ENCODE measurements around the gene MOG.

The MOG gene

GRCh38 chr6:29678114-29678513 is 21.2 kb downstream of the MOG start:
- no peak for DNase-seq

GRCh38 chr6:29679962-29680361 is 23.1 kb downstream of the MOG start:
- no peak for DNase-seq

GRCh38 chr6:29680416-29680815 is 23.5 kb downstream of the MOG start:
- DNase-seq: no peak

- no peak for DNase-seq
These were observed 24.0 kb downstream of the MOG start, which contains the start of gene ZFP57 for GRCh38 chr6:29680904-29681303. ZFP57 (minus strand) TSS chr6:29681152; CDS start chr6:29677003, 4,149 bp downstream.

DNA sequence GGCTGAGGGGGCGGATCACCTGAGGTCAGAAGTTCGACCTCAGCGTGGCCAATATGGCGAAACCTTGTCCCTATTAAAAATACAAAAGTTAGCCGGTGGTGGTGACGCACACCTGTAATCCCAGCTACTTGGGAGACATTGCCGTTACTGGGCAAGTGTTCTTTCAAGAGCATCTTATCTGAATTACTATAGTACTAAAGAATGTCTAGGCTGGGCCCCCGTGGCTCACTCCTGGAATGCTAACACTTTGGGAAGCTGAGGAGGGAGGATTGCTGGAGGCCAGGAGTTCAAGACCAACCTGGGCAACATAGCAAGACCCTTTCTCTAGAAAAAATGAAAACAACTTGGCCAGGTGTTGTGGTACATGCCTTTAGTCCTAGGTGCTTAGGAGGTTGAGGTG is 24.9 kb downstream of the MOG start:
- no peak for DNase-seq

GRCh38 chr6:29685718-29686326 is 28.9 kb downstream of the MOG start:
- DNase-seq: no peak

DNA sequence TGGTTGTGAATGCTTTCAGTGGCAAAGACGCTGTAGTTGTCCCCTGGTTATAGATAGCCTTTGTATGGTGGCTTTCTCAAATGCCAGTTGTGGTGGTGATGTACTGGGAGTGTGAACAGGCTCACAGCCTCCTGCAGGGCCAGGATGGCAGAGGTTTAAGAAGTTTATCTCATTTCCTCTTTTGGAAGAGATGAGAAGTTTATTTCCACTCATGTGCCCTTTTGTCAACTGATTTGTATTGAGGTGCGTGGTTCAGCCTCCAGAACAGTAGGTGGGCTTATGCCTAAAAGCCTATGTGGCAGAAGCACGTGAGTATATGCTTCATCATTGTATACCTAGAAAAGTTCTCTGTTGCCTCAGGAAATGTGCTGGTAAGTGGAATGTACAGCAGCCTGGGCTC is 37.7 kb downstream of the MOG start:
- no peak for DNase-seq

DNA sequence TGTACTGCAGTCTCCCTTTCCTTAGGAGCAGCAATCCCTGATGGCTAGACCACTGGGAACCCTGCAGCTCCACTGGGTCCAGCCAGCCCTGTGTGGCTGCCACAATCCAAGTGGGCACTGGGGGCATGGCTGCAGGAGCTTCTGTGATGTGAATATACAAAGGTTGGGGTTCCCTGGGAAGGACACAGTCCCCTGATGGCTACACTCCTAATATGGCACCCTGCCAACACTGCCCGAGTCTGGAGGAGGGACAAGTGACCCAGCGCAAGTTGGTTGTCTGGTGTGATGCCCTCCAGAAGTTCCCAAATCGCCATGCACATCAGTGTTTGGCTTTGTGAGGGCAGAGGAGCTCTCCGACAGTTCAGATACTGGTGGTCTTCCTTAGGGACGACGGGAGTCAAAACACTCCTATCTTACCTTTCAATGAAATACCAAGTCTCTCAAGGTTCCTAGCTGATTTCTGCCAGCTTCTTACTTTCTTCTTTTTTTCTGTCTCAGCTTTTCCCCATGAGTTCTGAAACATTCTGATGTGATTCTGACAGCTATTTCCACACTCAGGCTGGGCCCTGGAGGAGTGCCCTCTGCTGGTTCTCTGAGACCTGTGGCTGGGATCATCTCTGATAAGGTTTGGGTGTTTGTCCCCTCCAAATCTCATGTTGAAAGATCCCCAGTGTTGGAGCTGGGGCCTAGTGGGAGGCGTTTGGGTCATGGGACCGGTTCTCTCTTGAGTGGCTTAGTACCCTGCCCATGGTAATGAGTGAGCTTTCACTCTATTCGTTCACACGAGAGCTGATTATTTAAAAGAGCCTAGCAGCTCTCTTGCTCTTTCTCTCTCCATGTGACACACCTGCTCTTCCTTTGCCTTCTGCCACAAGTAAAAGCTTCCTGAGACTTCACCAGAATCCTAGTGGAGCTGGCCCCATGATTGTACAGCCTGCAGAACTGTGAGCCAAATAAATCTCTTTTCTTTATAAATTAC is 39.5 kb downstream of the MOG start:
- no peak for DNase-seq

DNA sequence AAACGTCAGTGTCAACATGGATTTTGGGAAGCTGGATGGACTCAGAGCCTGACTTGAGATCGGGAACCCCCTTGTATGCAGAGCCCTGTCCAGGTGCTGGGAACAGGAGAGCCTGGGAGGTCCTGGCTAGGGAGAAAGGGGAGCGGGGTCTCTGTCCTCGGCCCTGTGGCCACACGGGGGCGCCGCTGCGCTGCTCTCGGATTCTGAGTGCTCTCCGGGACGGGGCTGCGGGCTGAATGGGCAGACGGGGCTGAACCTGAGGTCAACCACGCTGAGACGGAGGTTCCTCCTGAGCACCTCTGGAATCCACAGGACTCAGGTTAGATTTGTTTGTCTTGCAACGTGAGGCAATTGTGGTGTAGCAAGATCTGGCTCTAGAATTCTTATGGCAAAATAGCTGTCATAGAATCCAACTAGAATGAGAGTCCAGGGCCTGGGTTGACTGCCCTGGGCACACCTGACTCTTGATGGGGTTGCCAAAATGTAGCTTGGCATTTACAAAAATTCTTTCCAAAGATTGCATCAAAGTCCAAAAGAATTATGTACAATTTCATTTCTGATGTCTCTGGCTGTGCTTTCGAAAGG is 45.7 kb downstream of the MOG start:
- DNase-seq: peak; percentile 79

- DNase-seq: peak; percentile 51
These were observed 48.7 kb downstream of the MOG start for GRCh38 chr6:29705389-29706231.

DNA sequence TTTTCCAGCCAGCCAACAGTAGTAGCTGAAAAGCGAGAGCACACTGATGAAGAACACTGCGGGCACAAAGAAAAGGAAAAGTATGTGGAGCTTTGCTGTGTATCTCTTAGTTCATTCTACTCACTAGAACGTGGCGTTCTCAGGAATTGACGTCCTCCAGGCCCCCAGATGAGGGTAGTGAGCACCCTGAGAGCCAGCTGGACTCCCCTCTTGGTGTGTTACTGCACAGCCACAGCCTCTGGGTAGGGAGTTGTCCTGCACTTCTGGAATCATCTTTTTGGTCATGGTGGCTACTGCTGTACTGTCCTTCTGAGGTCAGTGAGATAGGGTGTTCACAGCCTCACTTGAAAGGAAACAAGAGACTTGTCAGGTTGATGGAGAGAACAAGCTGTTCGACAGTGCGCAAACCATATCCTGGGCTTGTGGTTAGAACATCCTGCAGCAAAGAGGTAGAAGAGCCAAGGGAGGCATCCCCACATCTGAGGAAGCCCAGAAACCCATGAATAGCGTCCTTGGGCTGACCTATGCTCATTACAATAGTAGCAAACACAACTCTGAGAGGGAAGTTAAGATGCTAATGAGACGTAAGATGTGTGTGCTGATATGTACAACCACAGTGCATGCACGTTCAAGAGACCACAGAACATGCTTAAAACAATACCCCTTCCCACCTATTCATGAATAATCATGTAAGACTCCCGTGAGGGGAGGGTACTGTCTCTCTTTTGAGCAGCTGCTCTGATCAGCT is 51.7 kb downstream of the MOG start:
- peak; percentile 82 for DNase-seq

- no peak for DNase-seq
These were observed 52.3 kb downstream of the MOG start for GRCh38 chr6:29709188-29709587.

- DNase-seq: no peak
These were observed 53.5 kb downstream of the MOG start for GRCh38 chr6:29710281-29710941.

DNA sequence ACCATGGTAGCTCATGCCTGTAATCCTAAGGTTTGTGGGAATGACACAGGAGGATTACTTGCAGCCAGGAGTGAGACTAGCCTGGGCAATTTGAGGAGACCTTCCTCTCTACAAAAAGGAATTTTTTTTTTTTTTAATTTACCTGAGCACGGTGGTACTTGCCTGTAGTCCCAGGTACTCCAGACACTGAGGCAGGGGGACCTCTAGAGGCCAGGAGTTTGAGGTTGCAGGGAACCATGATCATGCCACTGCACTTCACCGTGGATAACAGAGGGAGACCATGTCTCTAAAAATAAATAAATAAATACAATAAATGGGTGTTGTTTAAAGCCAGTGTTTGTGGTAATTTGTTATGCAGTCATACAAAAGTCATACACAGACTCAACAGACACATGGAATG is 64.0 kb downstream of the MOG start:
- DNase-seq: peak; percentile 56

Measured in CD4-positive, alpha-beta T cell treated with Interleukin-12 subunit alpha and Interleukin-12 subunit beta, for 1 hour (primary cell).